ENCODE measurements around the gene KCNJ2.

KCNJ2 gene

DNA sequence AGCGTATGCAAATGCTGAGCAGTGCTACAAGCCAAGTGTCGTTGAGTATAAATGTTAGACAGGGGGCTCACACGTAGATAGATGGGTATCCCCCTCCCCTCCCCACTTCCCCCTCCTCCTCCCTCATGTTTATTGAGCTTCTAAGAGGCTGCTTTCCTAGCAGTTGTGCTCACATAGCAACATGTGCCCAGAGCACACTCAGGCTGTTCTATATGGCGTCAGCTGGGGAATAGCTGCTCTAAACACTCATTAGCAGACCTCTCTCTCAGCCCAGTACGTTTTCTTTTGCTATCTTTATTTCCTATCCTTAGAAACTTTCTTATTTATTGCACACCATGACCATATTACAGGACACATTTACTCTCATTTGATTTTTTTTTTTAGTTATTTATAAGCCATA, 1.8 kb downstream of the KCNJ2 start:
- Histone ChIP-seq H3K36me3 (no peaks in the 10 kb centered on the region), H3K4me1 (no peaks in the 10 kb centered on the region), H3K4me3 (ENCODE audit: low read depth, low read length) (peak overlapping the region; percentile 0; the same call in 1 of the 2 replicates), H3K27me3 (peaks cover 63% of the 10 kb centered on the region), H3K9me3 (no peaks in the 10 kb centered on the region)
- TF ChIP-seq, protein P1, sequence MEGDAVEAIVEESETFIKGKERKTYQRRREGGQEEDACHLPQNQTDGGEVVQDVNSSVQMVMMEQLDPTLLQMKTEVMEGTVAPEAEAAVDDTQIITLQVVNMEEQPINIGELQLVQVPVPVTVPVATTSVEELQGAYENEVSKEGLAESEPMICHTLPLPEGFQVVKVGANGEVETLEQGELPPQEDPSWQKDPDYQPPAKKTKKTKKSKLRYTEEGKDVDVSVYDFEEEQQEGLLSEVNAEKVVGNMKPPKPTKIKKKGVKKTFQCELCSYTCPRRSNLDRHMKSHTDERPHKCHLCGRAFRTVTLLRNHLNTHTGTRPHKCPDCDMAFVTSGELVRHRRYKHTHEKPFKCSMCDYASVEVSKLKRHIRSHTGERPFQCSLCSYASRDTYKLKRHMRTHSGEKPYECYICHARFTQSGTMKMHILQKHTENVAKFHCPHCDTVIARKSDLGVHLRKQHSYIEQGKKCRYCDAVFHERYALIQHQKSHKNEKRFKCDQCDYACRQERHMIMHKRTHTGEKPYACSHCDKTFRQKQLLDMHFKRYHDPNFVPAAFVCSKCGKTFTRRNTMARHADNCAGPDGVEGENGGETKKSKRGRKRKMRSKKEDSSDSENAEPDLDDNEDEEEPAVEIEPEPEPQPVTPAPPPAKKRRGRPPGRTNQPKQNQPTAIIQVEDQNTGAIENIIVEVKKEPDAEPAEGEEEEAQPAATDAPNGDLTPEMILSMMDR (IDR thresholded peaks at IDR 0.05; ENCODE audit: low read depth, low read length): no peak
- DNase-seq: no peak

DNA sequence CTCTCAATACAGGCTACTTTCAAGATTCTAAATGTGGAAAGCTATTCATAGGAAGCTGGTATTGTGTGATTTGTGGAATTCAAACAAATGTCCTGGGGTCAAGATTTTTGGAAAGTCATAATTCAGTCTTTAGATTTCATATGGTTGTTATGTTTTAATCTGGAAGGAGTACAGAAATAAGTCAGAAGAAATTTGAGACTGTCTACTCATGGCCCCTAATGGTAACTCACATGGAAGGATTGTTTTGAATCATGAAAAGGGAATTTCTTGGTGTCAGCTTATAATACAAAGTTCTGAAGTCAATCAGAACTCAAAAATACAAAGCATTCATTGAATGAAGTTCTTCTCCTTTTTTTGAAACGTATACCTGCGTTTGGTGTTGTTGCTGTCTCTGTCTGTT, 3.1 kb downstream of the KCNJ2 start:
- no peak for DNase-seq
- Histone ChIP-seq H3K4me3 (ENCODE audit: low read depth, low read length) (no peak overlapping the region), H3K9me3 (no peaks in the 10 kb centered on the region), H3K36me3 (no peaks in the 10 kb centered on the region), H3K4me1 (no peaks in the 10 kb centered on the region), H3K27me3 (peaks cover 68% of the 10 kb centered on the region)
- TF ChIP-seq, protein P1 (IDR thresholded peaks at IDR 0.05; ENCODE audit: low read depth, low read length): no peak

DNA sequence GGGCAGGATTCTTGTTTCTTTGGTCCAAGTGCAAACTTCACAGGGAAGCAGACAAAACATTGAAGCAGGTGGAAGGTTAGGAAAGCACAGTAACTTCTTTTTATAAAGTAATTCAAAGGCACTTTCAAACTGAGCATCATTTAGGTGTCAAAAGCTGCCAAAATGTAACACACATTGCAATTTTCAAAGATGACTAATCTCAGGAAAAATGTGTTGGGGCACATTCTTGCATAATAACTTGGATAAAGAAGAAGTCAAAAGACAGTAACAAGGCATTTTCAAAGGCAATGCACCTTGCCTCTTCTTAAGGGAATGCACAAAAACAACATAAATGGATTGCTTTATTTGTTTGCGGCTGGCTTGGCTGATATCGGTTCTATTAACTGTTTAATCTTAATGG, 3.6 kb downstream of the KCNJ2 start:
- no peak overlapping the region for H3K4me3 ChIP-seq (ENCODE audit: low read depth, low read length)
- no peaks in the 10 kb centered on the region for H3K9me3 ChIP-seq
- H3K36me3 ChIP-seq: no peaks in the 10 kb centered on the region
- peaks cover 64% of the 10 kb centered on the region for H3K27me3 ChIP-seq
- H3K4me1 ChIP-seq: no peaks in the 10 kb centered on the region
- TF ChIP-seq, protein P1 (IDR thresholded peaks at IDR 0.05; ENCODE audit: low read depth, low read length): no peak
- no peak for DNase-seq

DNA sequence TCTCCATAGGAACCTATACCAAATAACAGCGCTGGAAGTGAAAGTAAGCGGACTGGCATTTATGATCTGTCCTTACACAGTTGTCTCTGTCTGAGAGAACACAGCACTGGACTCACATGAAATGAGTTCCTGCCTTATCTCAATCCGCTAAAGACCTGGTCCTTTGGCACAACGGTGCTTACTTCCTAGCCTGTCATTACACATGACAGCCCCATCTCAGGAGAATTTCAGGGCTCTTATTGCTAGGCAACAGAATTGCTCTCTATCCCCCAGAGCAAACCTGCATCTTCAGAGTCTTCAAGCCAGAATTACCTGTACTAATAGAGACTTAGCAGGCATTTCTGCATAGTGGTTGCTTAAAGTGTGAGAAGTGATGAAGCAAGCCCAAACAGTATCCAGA, 4.3 kb downstream of the KCNJ2 start:
- no peaks in the 10 kb centered on the region for H3K4me1 ChIP-seq
- no peak for DNase-seq
- no peaks in the 10 kb centered on the region for H3K36me3 ChIP-seq
- TF ChIP-seq, protein P1 (IDR thresholded peaks at IDR 0.05; ENCODE audit: low read depth, low read length): no peak
- peaks cover 57% of the 10 kb centered on the region for H3K27me3 ChIP-seq
- H3K9me3 ChIP-seq: no peaks in the 10 kb centered on the region
- H3K4me3 ChIP-seq (ENCODE audit: low read depth, low read length): no peak overlapping the region

DNA sequence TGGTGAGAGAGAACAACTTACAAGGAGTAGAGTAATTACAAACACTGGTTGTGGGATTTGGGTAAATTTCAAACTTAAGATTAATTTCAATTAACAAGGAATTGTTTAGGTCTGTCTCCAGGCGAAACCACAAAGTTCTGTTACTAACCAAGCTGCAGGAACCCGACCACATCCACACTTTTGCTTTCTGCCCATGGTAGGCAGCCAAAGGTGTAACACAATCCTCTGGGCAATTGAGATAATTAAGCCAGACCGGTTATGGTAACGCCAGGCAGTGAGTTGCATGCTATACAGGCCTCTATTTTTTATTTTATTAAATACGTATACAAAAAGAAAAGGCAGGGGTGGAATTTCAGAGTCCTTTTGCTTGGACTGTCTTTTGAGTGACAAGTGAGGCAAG, 12.0 kb downstream of the KCNJ2 start:
- Histone ChIP-seq H3K27me3 (peaks cover 31% of the 10 kb centered on the region), H3K9me3 (no peaks in the 10 kb centered on the region), H3K4me3 (ENCODE audit: low read depth, low read length) (no peak overlapping the region), H3K4me1 (no peaks in the 10 kb centered on the region), H3K36me3 (no peaks in the 10 kb centered on the region)
- DNase-seq: no peak
- TF ChIP-seq, protein P1 (IDR thresholded peaks at IDR 0.05; ENCODE audit: low read depth, low read length): no peak

DNA sequence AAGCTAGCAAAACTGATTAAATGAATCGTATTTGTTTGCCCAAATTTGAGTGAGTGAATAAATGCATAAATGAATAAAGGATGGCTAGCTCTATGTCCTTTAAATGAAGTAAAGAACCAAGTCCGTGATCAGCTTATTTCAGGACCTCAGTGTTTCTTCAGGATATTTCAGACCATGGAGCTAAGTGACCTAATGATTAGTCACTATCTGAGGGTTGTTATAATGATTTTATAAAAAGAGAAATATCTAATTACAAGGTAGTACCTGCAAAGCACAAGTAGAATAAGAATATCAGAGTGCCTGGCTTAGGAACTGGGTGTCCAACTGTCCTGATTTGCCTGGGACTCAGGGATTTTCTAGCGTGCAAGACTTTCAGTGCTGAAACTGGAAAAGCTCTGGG, 12.5 kb downstream of the KCNJ2 start:
- Histone ChIP-seq H3K4me3 (ENCODE audit: low read depth, low read length) (no peak overlapping the region), H3K9me3 (no peaks in the 10 kb centered on the region)
- no peak for DNase-seq

More for the DNA sequence above, 12.5 kb downstream of the KCNJ2 start:
- H3K27me3 ChIP-seq: peaks cover 31% of the 10 kb centered on the region
- H3K4me1 ChIP-seq: no peaks in the 10 kb centered on the region
- H3K36me3 ChIP-seq: no peaks in the 10 kb centered on the region
- TF ChIP-seq, protein P1 (IDR thresholded peaks at IDR 0.05; ENCODE audit: low read depth, low read length): no peak
